HEK293 (cell line): ENCODE results near the gene GLIPR1.
A peak's percentile ranks its signal among the peaks of the same experiment; 100 is the strongest.
"Not testable (repeated sequence)": the region's sequence is repeated elsewhere in the genome, so short reads cannot be mapped to it uniquely, and the experiment has no call there.

Experiments
- CTCF ChIA-PET: fragments of 350-600 bp; formaldehyde crosslinking; extraction: SDS; loops from one replicate; lab custom pipeline; 2021; ENCODE audit warnings: antibody characterized with exemption; lab: Yijun Ruan, JAX
- POLR2A ChIA-PET: fragments of 300-600 bp; formaldehyde crosslinking; extraction: SDS; loops from one replicate; lab custom pipeline; 2020; ENCODE audit warnings: antibody characterized with exemption, inconsistent platforms; lab: Yijun Ruan, JAX
- H3K27ac ChIP-seq: fragments of 200-500 bp; sonication (Bioruptor generic); 2 replicates; pipeline ENCODE4 v1.5.1; 2014; ENCODE audit warnings: low read depth, low read length, control low read depth, inconsistent platforms; ENCODE audit errors: extremely low read depth
- H3K36me3 ChIP-seq, 2 experiments: fragments of 200-500 bp in 1 of 2; sonication (Bioruptor generic) in 1 of 2; 1 replicate in 1 of 2; 2 replicates in 1 of 2; pipeline ENCODE4 v1.5.1; 2014 to 2017; ENCODE audit warnings: inconsistent platforms in 2 of 2, low read length in 2 of 2; ENCODE audit not compliant: control insufficient read depth in 2 of 2, insufficient read depth in 1 of 2
- H3K4me1 ChIP-seq: fragments of 200-500 bp; sonication (Bioruptor generic); 2 replicates; pipeline ENCODE4 v1.5.1; 2014; ENCODE audit warnings: mild to moderate bottlenecking, low read length, inconsistent platforms; ENCODE audit not compliant: control insufficient read depth, insufficient read depth
- H3K4me3 ChIP-seq: 2 replicates; pipeline ENCODE4 v1.5.1; 2011; ENCODE audit warnings: low read depth, mild to moderate bottlenecking, control low read depth, low read length, moderate library complexity
- H3K9me3 ChIP-seq: fragments of 200-500 bp; sonication (Bioruptor generic); 2 replicates; pipeline ENCODE4 v1.5.1; 2014; ENCODE audit warnings: low read depth, low read length, inconsistent platforms; ENCODE audit not compliant: control insufficient read depth, insufficient read depth
- BCL11A ChIP-seq: fragments of 450-650 bp; formaldehyde crosslinking; IDR thresholded peaks from 2 replicates; pipeline ENCODE4 v1.5.1; 2016; ENCODE audit warnings: low read depth, missing biosample characterization, missing genetic modification characterization
- EGR2 ChIP-seq: fragments of 450-650 bp; formaldehyde crosslinking; IDR thresholded peaks from 2 replicates; pipeline ENCODE4 v1.5.1; 2016; ENCODE audit warnings: low read depth, missing biosample characterization, missing genetic modification characterization
- OVOL3 ChIP-seq: fragments of 450-650 bp; formaldehyde crosslinking; IDR thresholded peaks from 2 replicates; pipeline ENCODE4 v1.5.1; 2016; ENCODE audit warnings: missing biosample characterization, missing genetic modification characterization
- SALL2 ChIP-seq: fragments of 450-650 bp; formaldehyde crosslinking; IDR thresholded peaks from 2 replicates; pipeline ENCODE4 v1.5.0; 2017; ENCODE audit warnings: missing biosample characterization, mild to moderate bottlenecking, missing genetic modification characterization, borderline replicate concordance
- SETDB1 ChIP-seq: IDR thresholded peaks from one replicate; pipeline ENCODE4 v1.6.1; 2017; ENCODE audit warnings: mild to moderate bottlenecking, low read length, moderate library complexity, mixed read lengths; ENCODE audit not compliant: insufficient read length
- TRIM28 ChIP-seq: IDR thresholded peaks from 2 replicates; pipeline ENCODE4 v1.6.1; 2011; ENCODE audit warnings: low read length, control low read depth, borderline replicate concordance
- YY1 ChIP-seq: fragments of 450-650 bp; formaldehyde crosslinking; IDR thresholded peaks from 2 replicates; pipeline ENCODE4 v1.5.1; 2018; ENCODE audit warnings: missing biosample characterization, missing genetic modification characterization
- YY2 ChIP-seq: fragments of 450-650 bp; formaldehyde crosslinking; IDR thresholded peaks from 2 replicates; pipeline ENCODE4 v1.5.1; 2016; ENCODE audit warnings: missing biosample characterization, missing genetic modification characterization
- ZBTB17 ChIP-seq: fragments of 450-650 bp; formaldehyde crosslinking; IDR thresholded peaks from 2 replicates; pipeline ENCODE4 v1.5.1; 2016; ENCODE audit warnings: missing biosample characterization, missing genetic modification characterization
- ZBTB7A ChIP-seq: fragments of 450-650 bp; formaldehyde crosslinking; IDR thresholded peaks from 2 replicates; pipeline ENCODE4 v1.5.1; 2016; ENCODE audit warnings: low read depth, missing biosample characterization, missing genetic modification characterization
- ZNF211 ChIP-seq: fragments of 450-650 bp; formaldehyde crosslinking; IDR thresholded peaks from 2 replicates; pipeline ENCODE4 v1.5.1; 2016; ENCODE audit warnings: low read depth, missing biosample characterization, missing genetic modification characterization
- ZNF221 ChIP-seq: fragments of 450-650 bp; formaldehyde crosslinking; IDR thresholded peaks from 2 replicates; pipeline ENCODE4 v1.5.1; 2017; ENCODE audit warnings: missing biosample characterization, missing genetic modification characterization, borderline replicate concordance
- ZNF341 ChIP-seq: fragments of 450-650 bp; formaldehyde crosslinking; IDR thresholded peaks from 2 replicates; pipeline ENCODE4; 2016; ENCODE audit warnings: low read depth, missing biosample characterization, missing genetic modification characterization
- ZNF366 ChIP-seq: fragments of 450-650 bp; formaldehyde crosslinking; conservative IDR thresholded peaks from 2 replicates; pipeline ENCODE4 v1.5.1; 2016; ENCODE audit warnings: missing biosample characterization, missing genetic modification characterization
- ZNF544 ChIP-seq: fragments of 450-650 bp; formaldehyde crosslinking; IDR thresholded peaks from 2 replicates; pipeline ENCODE4 v1.5.0; 2017; ENCODE audit warnings: missing biosample characterization, missing genetic modification characterization
- ZNF626 ChIP-seq: fragments of 450-650 bp; sonication (Bioruptor Pico); formaldehyde crosslinking; IDR thresholded peaks from 2 replicates; pipeline ENCODE4 v1.5.1; 2018; ENCODE audit warnings: missing biosample characterization, missing genetic modification characterization, inconsistent platforms
- ZNF670 ChIP-seq: fragments of 450-650 bp; formaldehyde crosslinking; IDR thresholded peaks from 2 replicates; pipeline ENCODE4 v1.5.1; 2016; ENCODE audit warnings: missing biosample characterization, missing genetic modification characterization, low read depth
- ZNF747 ChIP-seq: fragments of 450-650 bp; formaldehyde crosslinking; IDR thresholded peaks from 2 replicates; pipeline ENCODE4 v1.5.1; 2016; ENCODE audit warnings: missing biosample characterization, missing genetic modification characterization
- ZSCAN16 ChIP-seq: fragments of 450-650 bp; formaldehyde crosslinking; IDR thresholded peaks from 2 replicates; pipeline ENCODE4 v1.5.1; 2016; ENCODE audit warnings: missing biosample characterization, missing genetic modification characterization
- TF ChIP-seq, protein P1 (sequence below): fragments of 450-650 bp; formaldehyde crosslinking; IDR thresholded peaks from 2 replicates; pipeline ENCODE4; 2016; ENCODE audit warnings: missing biosample characterization, missing genetic modification characterization
- TF ChIP-seq, protein P2 (sequence below): fragments of 450-650 bp; formaldehyde crosslinking; IDR thresholded peaks from 2 replicates; pipeline ENCODE4 v1.5.1; 2016; ENCODE audit warnings: missing biosample characterization, missing genetic modification characterization
- TF ChIP-seq, protein P3 (sequence below): fragments of 450-650 bp; formaldehyde crosslinking; IDR thresholded peaks from 2 replicates; pipeline ENCODE4 v1.5.1; 2016; ENCODE audit warnings: missing biosample characterization, missing genetic modification characterization, borderline replicate concordance
- TF ChIP-seq, protein P4 (sequence below): fragments of 450-650 bp; formaldehyde crosslinking; IDR thresholded peaks from 2 replicates; pipeline ENCODE4 v1.5.1; 2016; ENCODE audit warnings: missing biosample characterization, missing genetic modification characterization
- TF ChIP-seq, protein P5 (sequence below): fragments of 450-650 bp; formaldehyde crosslinking; IDR thresholded peaks from 2 replicates; pipeline ENCODE4 v1.5.1; 2016; ENCODE audit warnings: missing biosample characterization, missing genetic modification characterization

Gene GLIPR1

DNA sequence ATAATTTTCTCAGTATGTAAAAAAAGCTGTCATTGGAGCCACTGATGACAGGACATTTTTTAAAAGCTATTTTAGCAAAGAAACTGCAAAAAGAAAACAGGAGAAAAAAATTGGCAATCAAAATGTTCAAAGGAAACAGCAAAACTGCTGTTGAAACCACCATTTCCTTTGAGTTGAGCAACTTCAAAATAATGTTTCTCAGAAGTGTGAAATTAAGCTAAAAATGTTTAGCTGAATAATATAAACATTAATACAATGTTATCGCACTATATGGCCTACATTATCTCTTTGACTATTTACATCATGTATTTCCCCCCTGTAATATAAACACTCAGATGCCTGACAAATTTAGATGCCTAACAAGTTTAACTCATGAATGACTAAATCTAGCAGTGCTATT lies 23.4 kb upstream of the GLIPR1 start:
- no peak overlapping the region for H3K4me3 ChIP-seq
- ChIA-PET CTCF (no interaction called here), POLR2A (no interaction called here)
- no peak overlapping the region for H3K27ac ChIP-seq
- no peaks in the 10 kb centered on the region for H3K9me3 ChIP-seq
- no peaks in the 10 kb centered on the region for H3K36me3 ChIP-seq
- no peaks in the 10 kb centered on the region; the same call in 1 of the 2 replicates for H3K4me1 ChIP-seq
- TF ChIP-seq ZBTB17 (tag by site-specific recombination) (no peak), ZNF544 (tag by site-specific recombination) (no peak), ZBTB7A (tag by site-specific recombination) (no peak)
- TF ChIP-seq, all 188 proteins: peak for 0

DNA sequence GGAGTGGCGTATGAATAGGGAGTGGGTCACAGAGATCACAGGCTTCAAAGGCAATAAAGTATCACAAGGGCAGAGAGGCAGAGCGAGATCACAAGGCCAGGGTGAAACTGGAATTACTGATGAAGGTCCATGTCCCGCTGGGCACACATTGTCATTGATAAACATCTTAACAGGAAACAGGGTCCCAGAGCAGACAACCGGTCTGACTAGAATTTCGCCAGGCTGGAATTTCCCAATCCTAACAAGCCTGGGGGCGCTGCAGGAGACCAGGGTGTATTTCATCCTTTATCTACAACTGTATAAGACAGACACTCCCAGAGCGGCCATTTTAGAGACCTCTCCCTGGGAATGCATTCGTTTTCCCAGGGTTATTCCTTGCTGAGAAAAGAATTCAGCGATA lies 22.7 kb upstream of the GLIPR1 start:
- POLR2A ChIA-PET, H3K4me3 ChIP-seq, H3K36me3 ChIP-seq: not testable (repeated sequence)
- TF ChIP-seq ZNF626 (tag by site-specific recombination) (peak; percentile 75; the same call in 1 of the 2 replicates), SETDB1 (peak; percentile 72), TRIM28 (peak; percentile 21; the same call in 1 of the 2 replicates)
- TF ChIP-seq, all 188 proteins: peak for 3; not testable (repeated sequence) for 185
- H3K9me3 ChIP-seq, CTCF ChIA-PET, H3K4me1 ChIP-seq, H3K27ac ChIP-seq: not testable (repeated sequence)

DNA sequence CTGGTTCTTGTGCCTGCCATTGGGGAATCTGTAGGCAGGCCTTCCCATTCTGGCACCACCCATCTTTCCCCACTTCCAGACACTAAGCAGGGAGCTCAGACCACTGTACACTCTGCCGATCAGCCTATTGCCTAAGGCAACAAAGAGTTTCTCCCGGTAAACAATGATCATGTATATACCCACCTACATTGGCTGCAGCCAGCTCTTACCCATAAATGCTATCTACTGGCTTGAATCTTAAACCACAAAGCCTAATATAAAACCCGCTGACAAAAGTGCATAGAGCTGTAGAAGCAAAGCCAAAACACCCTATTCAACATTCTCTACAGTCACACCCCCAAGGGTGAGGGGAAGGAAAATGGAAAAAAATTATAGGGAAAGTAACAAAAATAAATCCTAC lies 20.8 kb upstream of the GLIPR1 start:
- CTCF ChIA-PET: interaction anchor here (0.7 kb wide), 1 partner anchor 24 kb away, joined by 7 read pairs; no protein-coding TSS in a partner anchor
- H3K4me3 ChIP-seq: no peak overlapping the region
- no peaks in the 10 kb centered on the region; the same call in 1 of the 2 replicates for H3K4me1 ChIP-seq
- no peak overlapping the region for H3K27ac ChIP-seq
- H3K9me3 ChIP-seq: no peaks in the 10 kb centered on the region
- TF ChIP-seq ZNF221 (no peak), ZNF211 (no peak), SALL2 (tag by site-specific recombination) (no peak), ZNF670 (tag by site-specific recombination) (no peak), BCL11A (tag by site-specific recombination) (no peak), YY1 (no peak), EGR2 (tag by site-specific recombination) (no peak), YY2 (tag by site-specific recombination) (no peak), ZNF366 (tag by site-specific recombination) (no peak), ZNF341 (no peak), OVOL3 (tag by site-specific recombination) (no peak), ZNF747 (tag by site-specific recombination) (no peak), ZSCAN16 (tag by site-specific recombination) (no peak)
- TF ChIP-seq, protein P1, sequence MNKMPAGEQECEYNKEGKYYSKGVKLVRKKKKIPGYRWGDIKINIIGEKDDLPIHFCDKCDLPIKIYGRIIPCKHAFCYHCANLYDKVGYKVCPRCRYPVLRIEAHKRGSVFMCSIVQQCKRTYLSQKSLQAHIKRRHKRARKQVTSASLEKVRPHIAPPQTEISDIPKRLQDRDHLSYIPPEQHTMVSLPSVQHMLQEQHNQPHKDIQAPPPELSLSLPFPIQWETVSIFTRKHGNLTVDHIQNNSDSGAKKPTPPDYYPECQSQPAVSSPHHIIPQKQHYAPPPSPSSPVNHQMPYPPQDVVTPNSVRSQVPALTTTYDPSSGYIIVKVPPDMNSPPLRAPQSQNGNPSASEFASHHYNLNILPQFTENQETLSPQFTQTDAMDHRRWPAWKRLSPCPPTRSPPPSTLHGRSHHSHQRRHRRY (tag by site-specific recombination): no peak
- TF ChIP-seq, protein P2, sequence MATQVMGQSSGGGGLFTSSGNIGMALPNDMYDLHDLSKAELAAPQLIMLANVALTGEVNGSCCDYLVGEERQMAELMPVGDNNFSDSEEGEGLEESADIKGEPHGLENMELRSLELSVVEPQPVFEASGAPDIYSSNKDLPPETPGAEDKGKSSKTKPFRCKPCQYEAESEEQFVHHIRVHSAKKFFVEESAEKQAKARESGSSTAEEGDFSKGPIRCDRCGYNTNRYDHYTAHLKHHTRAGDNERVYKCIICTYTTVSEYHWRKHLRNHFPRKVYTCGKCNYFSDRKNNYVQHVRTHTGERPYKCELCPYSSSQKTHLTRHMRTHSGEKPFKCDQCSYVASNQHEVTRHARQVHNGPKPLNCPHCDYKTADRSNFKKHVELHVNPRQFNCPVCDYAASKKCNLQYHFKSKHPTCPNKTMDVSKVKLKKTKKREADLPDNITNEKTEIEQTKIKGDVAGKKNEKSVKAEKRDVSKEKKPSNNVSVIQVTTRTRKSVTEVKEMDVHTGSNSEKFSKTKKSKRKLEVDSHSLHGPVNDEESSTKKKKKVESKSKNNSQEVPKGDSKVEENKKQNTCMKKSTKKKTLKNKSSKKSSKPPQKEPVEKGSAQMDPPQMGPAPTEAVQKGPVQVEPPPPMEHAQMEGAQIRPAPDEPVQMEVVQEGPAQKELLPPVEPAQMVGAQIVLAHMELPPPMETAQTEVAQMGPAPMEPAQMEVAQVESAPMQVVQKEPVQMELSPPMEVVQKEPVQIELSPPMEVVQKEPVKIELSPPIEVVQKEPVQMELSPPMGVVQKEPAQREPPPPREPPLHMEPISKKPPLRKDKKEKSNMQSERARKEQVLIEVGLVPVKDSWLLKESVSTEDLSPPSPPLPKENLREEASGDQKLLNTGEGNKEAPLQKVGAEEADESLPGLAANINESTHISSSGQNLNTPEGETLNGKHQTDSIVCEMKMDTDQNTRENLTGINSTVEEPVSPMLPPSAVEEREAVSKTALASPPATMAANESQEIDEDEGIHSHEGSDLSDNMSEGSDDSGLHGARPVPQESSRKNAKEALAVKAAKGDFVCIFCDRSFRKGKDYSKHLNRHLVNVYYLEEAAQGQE (tag by site-specific recombination): no peak
- TF ChIP-seq, protein P3, sequence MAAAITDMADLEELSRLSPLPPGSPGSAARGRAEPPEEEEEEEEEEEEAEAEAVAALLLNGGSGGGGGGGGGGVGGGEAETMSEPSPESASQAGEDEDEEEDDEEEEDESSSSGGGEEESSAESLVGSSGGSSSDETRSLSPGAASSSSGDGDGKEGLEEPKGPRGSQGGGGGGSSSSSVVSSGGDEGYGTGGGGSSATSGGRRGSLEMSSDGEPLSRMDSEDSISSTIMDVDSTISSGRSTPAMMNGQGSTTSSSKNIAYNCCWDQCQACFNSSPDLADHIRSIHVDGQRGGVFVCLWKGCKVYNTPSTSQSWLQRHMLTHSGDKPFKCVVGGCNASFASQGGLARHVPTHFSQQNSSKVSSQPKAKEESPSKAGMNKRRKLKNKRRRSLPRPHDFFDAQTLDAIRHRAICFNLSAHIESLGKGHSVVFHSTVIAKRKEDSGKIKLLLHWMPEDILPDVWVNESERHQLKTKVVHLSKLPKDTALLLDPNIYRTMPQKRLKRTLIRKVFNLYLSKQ: no peak
- TF ChIP-seq, protein P4, sequence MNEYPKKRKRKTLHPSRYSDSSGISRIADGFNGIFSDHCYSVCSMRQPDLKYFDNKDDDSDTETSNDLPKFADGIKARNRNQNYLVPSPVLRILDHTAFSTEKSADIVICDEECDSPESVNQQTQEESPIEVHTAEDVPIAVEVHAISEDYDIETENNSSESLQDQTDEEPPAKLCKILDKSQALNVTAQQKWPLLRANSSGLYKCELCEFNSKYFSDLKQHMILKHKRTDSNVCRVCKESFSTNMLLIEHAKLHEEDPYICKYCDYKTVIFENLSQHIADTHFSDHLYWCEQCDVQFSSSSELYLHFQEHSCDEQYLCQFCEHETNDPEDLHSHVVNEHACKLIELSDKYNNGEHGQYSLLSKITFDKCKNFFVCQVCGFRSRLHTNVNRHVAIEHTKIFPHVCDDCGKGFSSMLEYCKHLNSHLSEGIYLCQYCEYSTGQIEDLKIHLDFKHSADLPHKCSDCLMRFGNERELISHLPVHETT (tag by site-specific recombination): no peak
- TF ChIP-seq, protein P5, sequence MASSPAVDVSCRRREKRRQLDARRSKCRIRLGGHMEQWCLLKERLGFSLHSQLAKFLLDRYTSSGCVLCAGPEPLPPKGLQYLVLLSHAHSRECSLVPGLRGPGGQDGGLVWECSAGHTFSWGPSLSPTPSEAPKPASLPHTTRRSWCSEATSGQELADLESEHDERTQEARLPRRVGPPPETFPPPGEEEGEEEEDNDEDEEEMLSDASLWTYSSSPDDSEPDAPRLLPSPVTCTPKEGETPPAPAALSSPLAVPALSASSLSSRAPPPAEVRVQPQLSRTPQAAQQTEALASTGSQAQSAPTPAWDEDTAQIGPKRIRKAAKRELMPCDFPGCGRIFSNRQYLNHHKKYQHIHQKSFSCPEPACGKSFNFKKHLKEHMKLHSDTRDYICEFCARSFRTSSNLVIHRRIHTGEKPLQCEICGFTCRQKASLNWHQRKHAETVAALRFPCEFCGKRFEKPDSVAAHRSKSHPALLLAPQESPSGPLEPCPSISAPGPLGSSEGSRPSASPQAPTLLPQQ (tag by site-specific recombination): no peak
- TF ChIP-seq, all 188 proteins: peak for 0
- no peaks in the 10 kb centered on the region for H3K36me3 ChIP-seq
- POLR2A ChIA-PET: no interaction called here
